ENCODE measurements around the gene TSPO2. TPM values are rescaled to one million over a fixed set of nuclear protein-coding genes. Genes with fewer than 3 reads are reported as not detected.

The TSPO2 gene
- total and polyA plus RNA-seq, 2 of the 13 experiments (the other 11 are each of a cell fraction or from before 2014, with no cell fraction given): 0.55 TPM; not detected in 1

DNA sequence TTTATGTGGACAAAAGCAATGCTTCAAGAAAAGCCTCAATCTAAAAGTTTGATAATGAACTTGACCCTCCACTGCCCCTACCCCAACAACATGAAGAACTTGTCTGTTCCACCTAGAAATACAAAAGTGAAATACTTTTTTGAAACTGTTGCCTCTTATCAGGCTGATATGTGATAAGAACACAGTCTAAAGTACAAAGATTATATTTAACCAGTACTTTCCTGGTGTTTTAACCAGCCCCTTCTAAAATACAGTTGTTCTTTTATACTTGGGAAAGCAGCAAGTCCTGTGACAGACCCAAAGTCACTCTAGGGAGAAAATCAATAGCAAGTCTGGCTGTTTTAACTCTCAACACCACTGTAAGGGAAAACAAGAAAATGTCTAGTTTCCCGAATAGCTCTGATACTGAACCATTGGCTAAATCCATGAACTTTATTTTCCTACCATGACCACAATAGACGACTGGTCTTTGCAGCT, 23.3 kb downstream of the TSPO2 start (continued):
- TF ChIP-seq MXD4 (CRISPR knock-in tag; IDR thresholded peaks at IDR 0.05) (0 out of 2 replicates have a peak, but pooled peaks have one; percentile 37), PPARG (CRISPR knock-in tag; conservative IDR thresholded peaks at IDR 0.05) (peak; percentile 83), ARNT (IDR thresholded peaks at IDR 0.05) (no peak), KDM4B (CRISPR knock-in tag; IDR thresholded peaks at IDR 0.05) (no peak), POLR2G (IDR thresholded peaks at IDR 0.05; ENCODE audit: low read depth, low read length) (no peak; the same call in 1 of the 2 replicates), ATM (IDR thresholded peaks at IDR 0.05; ENCODE audit: borderline replicate concordance) (no peak), ZSCAN12 (CRISPR knock-in tag; IDR thresholded peaks at IDR 0.05) (no peak), ZNF543 (CRISPR knock-in tag; IDR thresholded peaks at IDR 0.05) (no peak), PCBP1 (IDR thresholded peaks at IDR 0.05; ENCODE audit: borderline replicate concordance, low read depth, low read length) (no peak), PHF8 (CRISPR knock-in tag; IDR thresholded peaks at IDR 0.05) (0 out of 2 replicates have a peak, but pooled peaks have one; percentile 34), CHCHD3 (CRISPR knock-in tag; IDR thresholded peaks at IDR 0.05) (no peak), TOE1 (CRISPR knock-in tag; IDR thresholded peaks at IDR 0.05) (no peak), GPN1 (CRISPR knock-in tag; IDR thresholded peaks at IDR 0.05; ENCODE audit: borderline replicate concordance) (no peak), ZNF333 (CRISPR knock-in tag; IDR thresholded peaks at IDR 0.05; ENCODE audit: borderline replicate concordance) (no peak), NPAS2 (CRISPR knock-in tag; IDR thresholded peaks at IDR 0.05; ENCODE audit: borderline replicate concordance) (no peak), ZNF292 (CRISPR knock-in tag; IDR thresholded peaks at IDR 0.05; ENCODE audit: borderline replicate concordance, low read depth) (no peak), SMYD3 (CRISPR knock-in tag; IDR thresholded peaks at IDR 0.05) (no peak), ZNF891 (CRISPR knock-in tag; IDR thresholded peaks at IDR 0.05) (no peak), KAT2B (IDR thresholded peaks at IDR 0.05; ENCODE audit: borderline replicate concordance, low read depth, low read length) (0 out of 2 replicates have a peak, but pooled peaks have one; percentile 33), ZFAT (CRISPR knock-in tag; conservative IDR thresholded peaks at IDR 0.05) (no peak)
- TF ChIP-seq, protein P1, sequence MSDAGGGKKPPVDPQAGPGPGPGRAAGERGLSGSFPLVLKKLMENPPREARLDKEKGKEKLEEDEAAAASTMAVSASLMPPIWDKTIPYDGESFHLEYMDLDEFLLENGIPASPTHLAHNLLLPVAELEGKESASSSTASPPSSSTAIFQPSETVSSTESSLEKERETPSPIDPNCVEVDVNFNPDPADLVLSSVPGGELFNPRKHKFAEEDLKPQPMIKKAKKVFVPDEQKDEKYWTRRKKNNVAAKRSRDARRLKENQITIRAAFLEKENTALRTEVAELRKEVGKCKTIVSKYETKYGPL (CRISPR knock-in tag; IDR thresholded peaks at IDR 0.05): no peak
- TF ChIP-seq, protein P2, sequence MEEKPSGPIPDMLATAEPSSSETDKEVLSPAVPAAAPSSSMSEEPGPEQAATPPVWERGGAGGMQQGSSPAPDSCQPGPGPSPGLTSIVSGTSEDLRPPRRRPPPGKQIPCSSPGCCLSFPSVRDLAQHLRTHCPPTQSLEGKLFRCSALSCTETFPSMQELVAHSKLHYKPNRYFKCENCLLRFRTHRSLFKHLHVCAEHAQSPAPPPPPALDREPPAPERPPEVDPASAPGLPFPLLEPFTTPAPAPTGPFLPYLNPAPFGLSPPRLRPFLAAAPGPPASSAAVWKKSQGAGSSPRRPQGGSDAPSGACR (CRISPR knock-in tag; IDR thresholded peaks at IDR 0.05): peak; percentile 79; the same call in 1 of the 2 replicates
- TF ChIP-seq, protein P3, sequence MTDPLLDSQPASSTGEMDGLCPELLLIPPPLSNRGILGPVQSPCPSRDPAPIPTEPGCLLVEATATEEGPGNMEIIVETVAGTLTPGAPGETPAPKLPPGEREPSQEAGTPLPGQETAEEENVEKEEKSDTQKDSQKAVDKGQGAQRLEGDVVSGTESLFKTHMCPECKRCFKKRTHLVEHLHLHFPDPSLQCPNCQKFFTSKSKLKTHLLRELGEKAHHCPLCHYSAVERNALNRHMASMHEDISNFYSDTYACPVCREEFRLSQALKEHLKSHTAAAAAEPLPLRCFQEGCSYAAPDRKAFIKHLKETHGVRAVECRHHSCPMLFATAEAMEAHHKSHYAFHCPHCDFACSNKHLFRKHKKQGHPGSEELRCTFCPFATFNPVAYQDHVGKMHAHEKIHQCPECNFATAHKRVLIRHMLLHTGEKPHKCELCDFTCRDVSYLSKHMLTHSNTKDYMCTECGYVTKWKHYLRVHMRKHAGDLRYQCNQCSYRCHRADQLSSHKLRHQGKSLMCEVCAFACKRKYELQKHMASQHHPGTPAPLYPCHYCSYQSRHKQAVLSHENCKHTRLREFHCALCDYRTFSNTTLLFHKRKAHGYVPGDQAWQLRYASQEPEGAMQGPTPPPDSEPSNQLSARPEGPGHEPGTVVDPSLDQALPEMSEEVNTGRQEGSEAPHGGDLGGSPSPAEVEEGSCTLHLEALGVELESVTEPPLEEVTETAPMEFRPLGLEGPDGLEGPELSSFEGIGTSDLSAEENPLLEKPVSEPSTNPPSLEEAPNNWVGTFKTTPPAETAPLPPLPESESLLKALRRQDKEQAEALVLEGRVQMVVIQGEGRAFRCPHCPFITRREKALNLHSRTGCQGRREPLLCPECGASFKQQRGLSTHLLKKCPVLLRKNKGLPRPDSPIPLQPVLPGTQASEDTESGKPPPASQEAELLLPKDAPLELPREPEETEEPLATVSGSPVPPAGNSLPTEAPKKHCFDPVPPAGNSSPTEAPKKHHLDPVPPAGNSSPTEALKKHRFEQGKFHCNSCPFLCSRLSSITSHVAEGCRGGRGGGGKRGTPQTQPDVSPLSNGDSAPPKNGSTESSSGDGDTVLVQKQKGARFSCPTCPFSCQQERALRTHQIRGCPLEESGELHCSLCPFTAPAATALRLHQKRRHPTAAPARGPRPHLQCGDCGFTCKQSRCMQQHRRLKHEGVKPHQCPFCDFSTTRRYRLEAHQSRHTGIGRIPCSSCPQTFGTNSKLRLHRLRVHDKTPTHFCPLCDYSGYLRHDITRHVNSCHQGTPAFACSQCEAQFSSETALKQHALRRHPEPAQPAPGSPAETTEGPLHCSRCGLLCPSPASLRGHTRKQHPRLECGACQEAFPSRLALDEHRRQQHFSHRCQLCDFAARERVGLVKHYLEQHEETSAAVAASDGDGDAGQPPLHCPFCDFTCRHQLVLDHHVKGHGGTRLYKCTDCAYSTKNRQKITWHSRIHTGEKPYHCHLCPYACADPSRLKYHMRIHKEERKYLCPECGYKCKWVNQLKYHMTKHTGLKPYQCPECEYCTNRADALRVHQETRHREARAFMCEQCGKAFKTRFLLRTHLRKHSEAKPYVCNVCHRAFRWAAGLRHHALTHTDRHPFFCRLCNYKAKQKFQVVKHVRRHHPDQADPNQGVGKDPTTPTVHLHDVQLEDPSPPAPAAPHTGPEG (CRISPR knock-in tag; IDR thresholded peaks at IDR 0.05): no peak
- TF ChIP-seq, protein P4, sequence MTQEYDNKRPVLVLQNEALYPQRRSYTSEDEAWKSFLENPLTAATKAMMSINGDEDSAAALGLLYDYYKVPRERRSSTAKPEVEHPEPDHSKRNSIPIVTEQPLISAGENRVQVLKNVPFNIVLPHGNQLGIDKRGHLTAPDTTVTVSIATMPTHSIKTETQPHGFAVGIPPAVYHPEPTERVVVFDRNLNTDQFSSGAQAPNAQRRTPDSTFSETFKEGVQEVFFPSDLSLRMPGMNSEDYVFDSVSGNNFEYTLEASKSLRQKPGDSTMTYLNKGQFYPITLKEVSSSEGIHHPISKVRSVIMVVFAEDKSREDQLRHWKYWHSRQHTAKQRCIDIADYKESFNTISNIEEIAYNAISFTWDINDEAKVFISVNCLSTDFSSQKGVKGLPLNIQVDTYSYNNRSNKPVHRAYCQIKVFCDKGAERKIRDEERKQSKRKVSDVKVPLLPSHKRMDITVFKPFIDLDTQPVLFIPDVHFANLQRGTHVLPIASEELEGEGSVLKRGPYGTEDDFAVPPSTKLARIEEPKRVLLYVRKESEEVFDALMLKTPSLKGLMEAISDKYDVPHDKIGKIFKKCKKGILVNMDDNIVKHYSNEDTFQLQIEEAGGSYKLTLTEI (CRISPR knock-in tag; conservative IDR thresholded peaks at IDR 0.05): no peak

Measured in HepG2 (cell line).